ENCODE measurements around the gene F10. TPM values are rescaled to one million over a fixed set of nuclear protein-coding genes. Genes with fewer than 3 reads are reported as not detected.

F10 gene
- total RNA-seq, 4 donors from 2014 or later = 0.61 to 21.6 (median 4.5) TPM

DNA sequence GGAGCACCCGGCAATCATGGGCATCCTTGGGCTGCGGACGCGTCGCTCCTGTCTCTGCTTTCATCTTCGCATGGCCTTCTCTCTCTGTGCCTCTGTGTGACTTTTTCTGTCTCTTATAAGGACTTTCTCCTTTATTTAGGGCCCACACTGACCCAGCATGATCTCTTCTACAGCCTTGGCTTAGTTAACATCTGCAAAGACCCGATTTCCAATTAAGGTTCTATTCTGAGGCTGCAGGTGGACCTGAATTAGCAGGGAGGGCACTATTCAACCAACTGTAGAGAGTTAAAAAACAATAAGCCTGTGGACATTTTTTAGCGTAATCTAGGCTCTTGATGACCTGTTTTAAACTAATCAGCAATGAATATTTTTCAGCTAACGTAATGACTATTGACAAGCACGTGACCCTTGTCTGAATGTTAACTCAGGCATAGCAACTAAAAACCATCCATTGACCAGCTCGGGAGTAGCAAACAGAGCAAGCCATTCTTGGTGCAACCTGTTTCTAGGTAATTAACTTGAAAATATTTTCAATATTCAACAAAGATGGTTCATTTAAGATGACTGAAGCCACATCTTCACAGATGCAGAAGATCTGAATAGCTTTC, 15.2 kb downstream of the F10 start:
- H3K27ac ChIP-seq = no peak overlapping the region
- no peaks in the 10 kb centered on the region for H3K4me1 ChIP-seq
- 78 to 80% methylated on average over 11 of the region's 11 CpGs for WGBS, 2 donors
- H3K4me3 ChIP-seq = no peak overlapping the region
- no peak for DNase-seq
- H3K27me3 ChIP-seq = peaks cover 0 to 4% (median 0%) of the 10 kb centered on the region in 4 donors
- peaks cover 0 to 6% (median 0%) of the 10 kb centered on the region in 3 donors for H3K36me3 ChIP-seq
- intact Hi-C loops (cut with DNase I) = no loop called here
- TF ChIP-seq, protein P1, sequence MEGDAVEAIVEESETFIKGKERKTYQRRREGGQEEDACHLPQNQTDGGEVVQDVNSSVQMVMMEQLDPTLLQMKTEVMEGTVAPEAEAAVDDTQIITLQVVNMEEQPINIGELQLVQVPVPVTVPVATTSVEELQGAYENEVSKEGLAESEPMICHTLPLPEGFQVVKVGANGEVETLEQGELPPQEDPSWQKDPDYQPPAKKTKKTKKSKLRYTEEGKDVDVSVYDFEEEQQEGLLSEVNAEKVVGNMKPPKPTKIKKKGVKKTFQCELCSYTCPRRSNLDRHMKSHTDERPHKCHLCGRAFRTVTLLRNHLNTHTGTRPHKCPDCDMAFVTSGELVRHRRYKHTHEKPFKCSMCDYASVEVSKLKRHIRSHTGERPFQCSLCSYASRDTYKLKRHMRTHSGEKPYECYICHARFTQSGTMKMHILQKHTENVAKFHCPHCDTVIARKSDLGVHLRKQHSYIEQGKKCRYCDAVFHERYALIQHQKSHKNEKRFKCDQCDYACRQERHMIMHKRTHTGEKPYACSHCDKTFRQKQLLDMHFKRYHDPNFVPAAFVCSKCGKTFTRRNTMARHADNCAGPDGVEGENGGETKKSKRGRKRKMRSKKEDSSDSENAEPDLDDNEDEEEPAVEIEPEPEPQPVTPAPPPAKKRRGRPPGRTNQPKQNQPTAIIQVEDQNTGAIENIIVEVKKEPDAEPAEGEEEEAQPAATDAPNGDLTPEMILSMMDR (IDR thresholded peaks at IDR 0.05) = no peak
- TF ChIP-seq POLR2A (IDR thresholded peaks at IDR 0.05) = no peak
- H3K9me3 ChIP-seq = no peaks in the 10 kb centered on the region

GRCh38 chr13:113138792-113139551, 16.4 kb downstream of the F10 start:
- intact Hi-C loops (cut with DNase I) = no loop called here
- no peak for DNase-seq

GRCh38 chr13:113139577-113139976, 17.0 kb downstream of the F10 start:
- no peak for DNase-seq
- Histone ChIP-seq H3K4me3 (no peak overlapping the region), H3K36me3 (peaks cover 0 to 11% (median 0%) of the 10 kb centered on the region in 3 donors), H3K27me3 (no peaks in the 10 kb centered on the region), H3K9me3 (no peaks in the 10 kb centered on the region), H3K27ac (no peak overlapping the region), H3K4me1 (no peaks in the 10 kb centered on the region)
- intact Hi-C loops (cut with DNase I) = no loop called here
- no peak for TF ChIP-seq POLR2A (IDR thresholded peaks at IDR 0.05)
- TF ChIP-seq, protein P1 (IDR thresholded peaks at IDR 0.05) = no peak
- 74 to 81% methylated on average over 5 of the region's 5 CpGs for WGBS, 2 donors

More at GRCh38 chr13:113138792-113139551, 16.4 kb downstream of the F10 start:
- WGBS, 2 donors = 74 to 76% methylated on average over 13 to 14 of the region's 16 CpGs
- Histone ChIP-seq H3K9me3 (no peaks in the 10 kb centered on the region), H3K4me3 (no peak overlapping the region), H3K4me1 (no peaks in the 10 kb centered on the region), H3K27ac (no peak overlapping the region), H3K36me3 (peaks cover 0 to 9% (median 0%) of the 10 kb centered on the region in 3 donors), H3K27me3 (no peaks in the 10 kb centered on the region)
- TF ChIP-seq POLR2A (IDR thresholded peaks at IDR 0.05) = no peak
- TF ChIP-seq, protein P1 (IDR thresholded peaks at IDR 0.05) = no peak

GRCh38 chr13:113140677-113141600, 18.3 kb downstream of the F10 start:
- no peaks in the 10 kb centered on the region for H3K4me1 ChIP-seq
- no peak overlapping the region for H3K27ac ChIP-seq
- TF ChIP-seq, protein P1 (IDR thresholded peaks at IDR 0.05) = no peak
- TF ChIP-seq POLR2A (IDR thresholded peaks at IDR 0.05) = no peak
- WGBS, 2 donors = 88 to 91% methylated on average over 9 to 11 of the region's 26 CpGs
- no peaks in the 10 kb centered on the region for H3K27me3 ChIP-seq
- intact Hi-C loops (cut with DNase I) = no loop called here
- H3K36me3 ChIP-seq = peaks cover 0 to 11% (median 0%) of the 10 kb centered on the region in 3 donors
- DNase-seq = no peak
- no peaks in the 10 kb centered on the region for H3K9me3 ChIP-seq
- H3K4me3 ChIP-seq = no peak overlapping the region
